Measurements from ENCODE around the gene CFAP74.
A peak's percentile ranks its signal among the peaks of the same experiment; 100 is the strongest.

Gene CFAP74

GRCh38 chr1:2046174-2046917 lies 42.8 kb upstream of the CFAP74 start:
- no peak overlapping the region for H3K9ac ChIP-seq (ENCODE audit: low read length)

GRCh38 chr1:2045468-2046173 lies 42.0 kb upstream of the CFAP74 start:
- Histone ChIP-seq H3K36me3 (ENCODE audit: control insufficient read depth, low read depth, low read length) (no peaks in the 10 kb centered on the region), H3K4me1 (ENCODE audit: control insufficient read depth, low read depth, low read length) (peaks cover 14% of the 10 kb centered on the region), H3K4me3 (ENCODE audit: low read length) (no peak overlapping the region), H3K9ac (ENCODE audit: low read length) (no peak overlapping the region), H3K27ac (ENCODE audit: low read length) (no peak overlapping the region), H3K27me3 (ENCODE audit: control insufficient read depth, insufficient read depth, low read length) (peaks cover 27% of the 10 kb centered on the region), H3K9me3 (ENCODE audit: control insufficient read depth, low read depth, low read length) (no peaks in the 10 kb centered on the region)

More at GRCh38 chr1:2046174-2046917, 42.8 kb upstream of the CFAP74 start:
- Histone ChIP-seq H3K27ac (ENCODE audit: low read length) (no peak overlapping the region), H3K27me3 (ENCODE audit: control insufficient read depth, insufficient read depth, low read length) (peaks cover 34% of the 10 kb centered on the region), H3K4me3 (ENCODE audit: low read length) (no peak overlapping the region), H3K9me3 (ENCODE audit: control insufficient read depth, low read depth, low read length) (no peaks in the 10 kb centered on the region), H3K4me1 (ENCODE audit: control insufficient read depth, low read depth, low read length) (peaks cover 14% of the 10 kb centered on the region), H3K36me3 (ENCODE audit: control insufficient read depth, low read depth, low read length) (no peaks in the 10 kb centered on the region)

DNA sequence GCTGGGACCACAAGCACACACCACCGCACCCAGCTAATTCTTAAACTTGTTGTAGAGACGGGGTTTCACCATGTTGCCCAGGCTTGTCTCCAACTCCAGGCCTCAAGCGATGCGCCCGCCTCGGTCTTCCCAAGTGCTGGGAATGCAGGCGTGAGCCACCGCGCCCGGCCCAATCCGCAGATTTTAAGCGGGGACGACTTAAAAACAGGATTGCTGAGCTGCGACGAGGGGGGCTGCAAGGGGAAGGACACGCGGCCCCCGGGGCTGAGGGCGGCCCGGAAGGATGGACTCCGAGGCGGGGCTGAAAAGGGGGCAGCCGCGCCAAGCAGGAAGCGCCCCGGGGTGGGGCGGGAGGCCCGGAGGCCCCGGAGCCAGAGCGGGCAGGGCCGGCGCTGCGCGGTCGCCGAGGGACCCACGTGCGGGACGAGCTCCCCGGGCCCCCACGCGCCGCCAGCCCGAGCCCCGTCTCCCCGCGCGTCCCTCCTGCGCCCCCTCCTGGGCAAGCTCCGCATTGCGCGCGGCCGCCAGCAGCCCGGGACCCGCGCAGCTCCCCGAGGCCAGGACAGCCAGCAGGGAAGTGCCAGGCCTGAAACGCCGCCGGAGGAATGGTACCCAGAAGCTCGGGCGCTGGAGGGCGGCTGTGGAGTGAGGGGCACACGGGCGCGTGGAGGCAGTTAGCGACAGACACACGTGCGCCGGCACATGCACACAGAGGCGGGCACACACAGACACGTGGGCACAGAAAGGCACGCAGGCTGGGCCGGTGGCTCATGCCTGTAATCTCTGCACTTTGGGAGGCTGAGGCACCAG lies 41.1 kb upstream of the CFAP74 start:
- H3K27ac ChIP-seq (ENCODE audit: low read length): no peak overlapping the region
- H3K4me1 ChIP-seq (ENCODE audit: control insufficient read depth, low read depth, low read length): peaks cover 14% of the 10 kb centered on the region

GRCh38 chr1:2043886-2044285 lies 40.3 kb upstream of the CFAP74 start:
- Histone ChIP-seq H3K27me3 (ENCODE audit: control insufficient read depth, insufficient read depth, low read length) (peaks cover 21% of the 10 kb centered on the region), H3K4me1 (ENCODE audit: control insufficient read depth, low read depth, low read length) (peaks cover 14% of the 10 kb centered on the region), H3K9ac (ENCODE audit: low read length) (no peak overlapping the region), H3K27ac (ENCODE audit: low read length) (no peak overlapping the region), H3K4me3 (ENCODE audit: low read length) (no peak overlapping the region), H3K36me3 (ENCODE audit: control insufficient read depth, low read depth, low read length) (no peaks in the 10 kb centered on the region), H3K9me3 (ENCODE audit: control insufficient read depth, low read depth, low read length) (no peaks in the 10 kb centered on the region)

More for the DNA sequence above, 41.1 kb upstream of the CFAP74 start:
- no peaks in the 10 kb centered on the region for H3K36me3 ChIP-seq (ENCODE audit: control insufficient read depth, low read depth, low read length)
- H3K9me3 ChIP-seq (ENCODE audit: control insufficient read depth, low read depth, low read length): no peaks in the 10 kb centered on the region
- H3K27me3 ChIP-seq (ENCODE audit: control insufficient read depth, insufficient read depth, low read length): peaks cover 24% of the 10 kb centered on the region
- no peak overlapping the region for H3K9ac ChIP-seq (ENCODE audit: low read length)
- H3K4me3 ChIP-seq (ENCODE audit: low read length): peak overlapping the region; percentile 40

- H3K4me1 ChIP-seq (ENCODE audit: control insufficient read depth, low read depth, low read length): peaks cover 12% of the 10 kb centered on the region
- no peak overlapping the region for H3K9ac ChIP-seq (ENCODE audit: low read length)
- H3K27me3 ChIP-seq (ENCODE audit: control insufficient read depth, insufficient read depth, low read length): peaks cover 17% of the 10 kb centered on the region
- no peaks in the 10 kb centered on the region for H3K36me3 ChIP-seq (ENCODE audit: control insufficient read depth, low read depth, low read length)
- no peak overlapping the region for H3K27ac ChIP-seq (ENCODE audit: low read length)
- no peaks in the 10 kb centered on the region for H3K9me3 ChIP-seq (ENCODE audit: control insufficient read depth, low read depth, low read length)
- H3K4me3 ChIP-seq (ENCODE audit: low read length): no peak overlapping the region
Measured at GRCh38 chr1:2042830-2043773, 39.5 kb upstream of the CFAP74 start.

GRCh38 chr1:2041887-2042286 lies 38.3 kb upstream of the CFAP74 start:
- H3K9ac ChIP-seq (ENCODE audit: low read length): no peak overlapping the region
- H3K36me3 ChIP-seq (ENCODE audit: control insufficient read depth, low read depth, low read length): no peaks in the 10 kb centered on the region
- H3K4me3 ChIP-seq (ENCODE audit: low read length): no peak overlapping the region
- peaks cover 12% of the 10 kb centered on the region for H3K27me3 ChIP-seq (ENCODE audit: control insufficient read depth, insufficient read depth, low read length)
- no peaks in the 10 kb centered on the region for H3K9me3 ChIP-seq (ENCODE audit: control insufficient read depth, low read depth, low read length)
- no peak overlapping the region for H3K27ac ChIP-seq (ENCODE audit: low read length)
- H3K4me1 ChIP-seq (ENCODE audit: control insufficient read depth, low read depth, low read length): peaks cover 1% of the 10 kb centered on the region

DNA sequence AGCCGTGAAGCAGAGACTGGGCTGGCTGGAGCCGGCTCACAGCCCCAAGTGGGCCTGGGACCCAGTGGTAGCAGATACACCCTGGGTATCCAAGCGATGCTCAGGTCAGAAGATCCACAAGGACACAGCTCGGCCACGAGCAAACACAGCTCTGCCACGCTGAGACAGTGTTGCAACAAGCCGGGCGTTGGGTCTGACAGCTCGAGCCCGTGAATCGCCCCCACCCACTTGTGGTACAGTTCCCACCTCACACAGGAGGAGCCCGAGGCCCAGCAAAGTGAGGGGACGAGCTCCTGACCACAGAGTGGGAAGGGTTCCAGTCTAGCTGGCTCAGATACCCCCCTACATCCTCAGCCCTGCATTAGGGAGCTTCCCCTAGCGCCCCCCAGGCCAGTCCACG lies 37.7 kb upstream of the CFAP74 start:
- H3K4me1 ChIP-seq (ENCODE audit: control insufficient read depth, low read depth, low read length): no peaks in the 10 kb centered on the region

DNA sequence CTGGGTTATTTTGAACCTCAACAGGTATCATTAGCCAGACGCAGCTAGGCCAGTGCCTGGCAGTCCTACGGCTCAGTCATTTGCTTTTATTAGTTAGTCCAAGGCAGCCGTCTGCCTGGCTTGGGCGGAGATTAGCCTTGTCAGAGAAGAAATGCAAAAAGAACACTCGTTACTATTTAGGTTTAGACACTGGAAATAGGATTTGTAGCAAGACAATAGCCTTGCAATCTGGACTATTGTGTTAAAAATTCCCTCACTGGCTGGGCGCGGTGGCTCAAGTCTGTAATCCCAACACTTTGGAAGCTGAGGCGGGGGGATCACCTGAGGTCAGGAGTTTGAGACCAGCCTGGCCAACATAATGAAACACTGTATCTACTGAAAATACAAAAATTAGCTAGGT lies 35.7 kb upstream of the CFAP74 start:
- Histone ChIP-seq H3K36me3 (ENCODE audit: control insufficient read depth, low read depth, low read length) (no peaks in the 10 kb centered on the region), H3K27ac (ENCODE audit: low read length) (no peak overlapping the region), H3K27me3 (ENCODE audit: control insufficient read depth, insufficient read depth, low read length) (no peaks in the 10 kb centered on the region), H3K9ac (ENCODE audit: low read length) (no peak overlapping the region), H3K4me1 (ENCODE audit: control insufficient read depth, low read depth, low read length) (no peaks in the 10 kb centered on the region), H3K9me3 (ENCODE audit: control insufficient read depth, low read depth, low read length) (no peaks in the 10 kb centered on the region), H3K4me3 (ENCODE audit: low read length) (no peak overlapping the region)

More for the DNA sequence above, 37.7 kb upstream of the CFAP74 start:
- Histone ChIP-seq H3K27ac (ENCODE audit: low read length) (no peak overlapping the region), H3K4me3 (ENCODE audit: low read length) (no peak overlapping the region), H3K9me3 (ENCODE audit: control insufficient read depth, low read depth, low read length) (no peaks in the 10 kb centered on the region), H3K27me3 (ENCODE audit: control insufficient read depth, insufficient read depth, low read length) (peaks cover 12% of the 10 kb centered on the region), H3K36me3 (ENCODE audit: control insufficient read depth, low read depth, low read length) (no peaks in the 10 kb centered on the region), H3K9ac (ENCODE audit: low read length) (no peak overlapping the region)

GRCh38 chr1:2038229-2038628 lies 34.6 kb upstream of the CFAP74 start:
- H3K4me3 ChIP-seq (ENCODE audit: low read length): no peak overlapping the region
- H3K27ac ChIP-seq (ENCODE audit: low read length): no peak overlapping the region
- no peaks in the 10 kb centered on the region for H3K36me3 ChIP-seq (ENCODE audit: control insufficient read depth, low read depth, low read length)
- H3K9me3 ChIP-seq (ENCODE audit: control insufficient read depth, low read depth, low read length): no peaks in the 10 kb centered on the region
- no peaks in the 10 kb centered on the region for H3K4me1 ChIP-seq (ENCODE audit: control insufficient read depth, low read depth, low read length)
- no peak overlapping the region for H3K9ac ChIP-seq (ENCODE audit: low read length)
- H3K27me3 ChIP-seq (ENCODE audit: control insufficient read depth, insufficient read depth, low read length): no peaks in the 10 kb centered on the region

GRCh38 chr1:2037314-2037979 lies 33.9 kb upstream of the CFAP74 start:
- H3K4me3 ChIP-seq (ENCODE audit: low read length): no peak overlapping the region

More at GRCh38 chr1:2037314-2037979, 33.9 kb upstream of the CFAP74 start:
- no peaks in the 10 kb centered on the region for H3K27me3 ChIP-seq (ENCODE audit: control insufficient read depth, insufficient read depth, low read length)
- H3K9me3 ChIP-seq (ENCODE audit: control insufficient read depth, low read depth, low read length): no peaks in the 10 kb centered on the region
- no peak overlapping the region for H3K27ac ChIP-seq (ENCODE audit: low read length)
- H3K9ac ChIP-seq (ENCODE audit: low read length): no peak overlapping the region
- no peaks in the 10 kb centered on the region for H3K4me1 ChIP-seq (ENCODE audit: control insufficient read depth, low read depth, low read length)
- no peaks in the 10 kb centered on the region for H3K36me3 ChIP-seq (ENCODE audit: control insufficient read depth, low read depth, low read length)
